SKM-1 treated with dmso at 0.1 percent for 144 hours (cell line): Measurements from ENCODE around the gene CD9.
"Not testable (repeated sequence)": the region's sequence is repeated elsewhere in the genome, so short reads cannot be mapped to it uniquely, and the experiment has no call there.

Source experiments
- DNase-seq: peaks from one replicate; lab custom pipeline; 2025; ENCODE audit not compliant: unreplicated experiment; lab: John Stamatoyannopoulos, UW

CD9 gene

DNA sequence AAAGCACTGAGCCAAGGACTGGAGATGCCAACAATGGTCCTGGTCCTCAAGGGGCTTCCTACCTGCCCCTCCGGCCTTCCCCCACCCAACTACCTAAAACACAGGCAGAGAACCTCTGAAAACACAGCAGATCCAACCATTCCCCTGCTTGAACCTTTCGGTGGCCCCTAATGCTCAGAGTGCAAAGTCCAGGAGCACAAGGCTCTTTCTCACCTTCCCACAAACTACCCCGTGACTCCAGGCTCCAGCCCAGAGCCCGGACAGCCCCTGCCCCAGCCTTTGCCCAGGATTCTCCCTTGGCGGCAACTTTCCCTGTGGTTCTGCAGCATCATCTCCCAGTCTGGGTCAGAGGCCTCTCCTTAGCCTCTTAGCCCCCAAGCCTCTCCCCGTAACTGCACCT, 1.6 kb upstream of the CD9 start:
- DNase-seq: no peak

DNA sequence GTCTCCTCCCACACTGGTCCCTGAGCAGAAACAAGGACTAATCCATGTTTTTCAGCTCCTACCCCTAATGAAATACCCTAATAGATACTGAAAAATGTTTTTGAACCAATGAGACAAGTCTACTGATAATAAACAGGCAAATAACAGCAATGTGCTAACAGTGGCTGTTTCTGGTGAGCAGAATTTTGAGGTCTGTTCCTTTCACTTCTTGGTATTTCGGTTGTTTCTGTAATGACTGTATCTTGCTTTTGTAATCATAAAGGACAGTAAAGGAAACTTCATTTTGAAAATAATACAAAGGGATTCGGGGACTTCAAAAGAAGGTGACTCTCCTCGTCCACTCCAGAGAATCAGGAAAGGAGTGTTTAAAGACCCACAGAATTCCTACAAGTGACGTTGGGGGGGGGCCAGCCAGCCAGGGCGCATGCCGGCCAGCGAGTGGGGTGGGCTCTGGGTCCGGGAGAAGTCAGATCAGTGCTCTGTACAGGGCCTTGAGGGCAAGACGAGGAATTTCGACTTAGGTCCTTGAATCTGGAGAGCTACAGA, 1.1 kb upstream of the CD9 start:
- no peak for DNase-seq

DNA sequence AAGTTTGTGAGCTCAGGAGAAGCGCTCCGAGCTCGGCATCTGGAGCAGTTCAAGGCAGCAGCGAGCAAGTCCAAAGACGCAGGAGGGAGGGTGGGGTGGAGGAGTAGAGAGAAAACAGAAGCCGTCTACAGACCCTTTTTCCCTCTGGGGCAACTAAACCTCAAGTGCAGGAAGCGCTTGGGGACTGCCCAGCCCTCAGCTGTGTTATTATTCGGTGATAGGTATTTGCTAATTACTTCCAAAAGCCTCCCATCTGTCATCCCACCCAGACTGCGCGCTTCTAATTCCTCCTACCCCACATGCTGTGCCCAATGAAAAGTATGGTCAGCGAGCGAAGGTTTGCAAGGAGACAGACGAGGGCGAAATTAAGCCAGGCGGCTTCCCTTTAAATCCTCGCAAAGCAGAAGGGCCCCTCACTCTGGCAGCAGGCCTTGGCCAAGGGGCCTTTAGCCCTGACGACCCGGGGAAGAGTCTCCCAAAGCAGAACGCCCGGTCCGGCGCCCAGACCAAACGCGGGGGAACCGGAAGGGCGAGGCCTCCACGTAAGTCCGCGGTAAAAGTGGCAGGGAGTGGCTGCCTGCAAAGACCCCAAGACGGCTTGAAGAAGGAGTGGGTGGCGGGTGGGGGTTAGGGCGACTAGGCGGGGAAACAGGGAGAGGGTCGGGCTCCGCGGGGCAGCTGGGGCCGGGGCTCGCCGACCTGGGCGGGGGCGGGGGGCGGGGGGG, 507 bp upstream of the CD9 start:
- no peak for DNase-seq

DNA sequence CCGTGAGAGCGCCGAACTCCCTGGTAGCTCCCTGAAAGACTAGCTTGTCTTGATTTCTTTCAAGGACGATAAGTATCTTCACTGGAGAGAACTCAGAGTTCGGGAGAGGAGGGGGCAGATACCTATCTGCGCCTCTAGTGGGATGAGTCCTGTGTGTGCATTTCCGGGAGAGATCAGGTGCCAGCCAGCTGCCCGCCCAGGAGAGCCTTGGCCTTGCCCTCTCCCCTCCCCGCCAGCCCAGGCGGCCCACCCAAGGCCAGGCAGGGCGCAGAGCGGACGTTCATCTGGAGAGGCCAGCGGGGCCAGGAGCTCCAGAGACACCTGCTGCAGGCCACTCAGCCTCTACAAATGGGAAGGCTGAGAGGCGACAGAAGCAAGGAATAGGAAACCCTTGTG, 1.0 kb downstream of the CD9 start:
- DNase-seq: no peak

DNA sequence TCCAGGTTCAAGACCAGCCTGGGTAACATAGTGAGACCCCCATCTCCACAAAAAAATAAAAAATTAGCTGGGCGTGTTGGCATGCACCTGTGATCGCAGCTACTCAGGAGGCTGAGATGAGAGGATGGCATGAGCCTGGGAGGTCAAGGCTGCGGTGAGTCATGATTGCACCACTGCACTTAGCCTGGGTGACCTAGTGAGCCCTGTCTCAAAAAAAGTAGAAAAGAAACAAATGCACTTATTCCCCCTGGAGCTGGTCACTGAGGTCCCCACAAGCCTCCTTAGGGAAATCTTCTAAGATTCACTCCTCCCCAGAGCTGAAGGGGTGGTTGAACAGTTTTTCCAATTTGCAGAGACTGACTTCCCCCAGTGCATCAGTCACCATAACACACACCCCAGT, 1.6 kb downstream of the CD9 start:
- DNase-seq: no peak

DNA sequence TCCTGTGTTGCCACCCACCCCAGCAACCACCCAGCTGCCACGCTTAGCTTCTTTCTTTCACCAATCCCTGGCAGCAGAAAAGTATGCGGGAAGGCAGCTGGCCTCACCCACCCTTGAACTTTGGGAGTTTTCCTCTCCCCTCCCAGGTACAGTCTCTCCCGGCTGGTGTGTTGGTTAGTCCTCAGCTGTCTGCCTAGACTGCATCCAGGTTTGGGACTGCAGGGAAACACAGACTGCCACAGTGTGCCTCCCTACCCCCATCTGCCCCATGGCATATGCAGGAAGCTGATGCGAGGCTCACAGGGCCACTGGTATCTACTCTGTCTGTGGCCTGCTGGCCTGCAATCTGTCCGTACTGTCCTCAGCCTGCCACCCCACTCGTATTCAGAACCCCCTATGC, 2.1 kb downstream of the CD9 start:
- no peak for DNase-seq

DNA sequence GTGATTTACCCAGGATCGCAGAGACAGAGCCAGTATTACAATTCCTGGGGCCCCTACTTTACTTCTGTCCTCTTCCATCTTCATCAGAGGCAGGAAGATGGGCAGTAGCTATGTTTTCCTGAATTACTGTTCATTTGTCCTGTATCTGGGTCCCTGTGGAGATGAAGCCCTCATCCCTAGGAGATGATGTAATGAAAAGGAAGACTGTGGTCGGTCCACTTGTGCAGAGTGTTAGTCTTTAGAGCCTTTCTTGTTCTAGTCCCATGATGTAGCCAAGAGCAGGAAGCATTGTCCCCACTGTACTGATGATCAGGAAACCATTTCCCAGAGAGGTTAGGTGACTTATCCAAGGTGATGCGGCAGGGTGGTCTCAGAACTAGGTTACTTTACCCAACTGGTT, 2.6 kb downstream of the CD9 start:
- no peak for DNase-seq

DNA sequence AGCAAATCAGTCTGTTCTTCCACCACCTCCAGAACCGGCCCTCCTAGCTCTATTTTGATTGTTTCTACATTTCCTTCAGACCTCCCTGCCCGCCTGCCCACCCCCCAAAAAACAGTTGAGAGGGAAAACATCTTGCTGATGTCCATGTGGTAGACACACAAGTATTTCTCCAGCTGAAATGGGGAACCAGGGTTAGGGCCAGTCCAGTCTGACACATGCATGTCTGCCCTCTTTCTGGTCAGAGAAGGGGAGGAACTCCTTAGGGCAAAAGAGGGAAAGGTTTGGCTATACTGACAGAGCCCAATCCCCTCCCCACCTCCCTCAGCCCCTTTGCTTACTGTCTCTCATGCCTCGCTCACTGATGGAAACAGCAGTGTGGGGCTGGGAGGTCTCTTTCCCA, 3.4 kb downstream of the CD9 start:
- no peak for DNase-seq

DNA sequence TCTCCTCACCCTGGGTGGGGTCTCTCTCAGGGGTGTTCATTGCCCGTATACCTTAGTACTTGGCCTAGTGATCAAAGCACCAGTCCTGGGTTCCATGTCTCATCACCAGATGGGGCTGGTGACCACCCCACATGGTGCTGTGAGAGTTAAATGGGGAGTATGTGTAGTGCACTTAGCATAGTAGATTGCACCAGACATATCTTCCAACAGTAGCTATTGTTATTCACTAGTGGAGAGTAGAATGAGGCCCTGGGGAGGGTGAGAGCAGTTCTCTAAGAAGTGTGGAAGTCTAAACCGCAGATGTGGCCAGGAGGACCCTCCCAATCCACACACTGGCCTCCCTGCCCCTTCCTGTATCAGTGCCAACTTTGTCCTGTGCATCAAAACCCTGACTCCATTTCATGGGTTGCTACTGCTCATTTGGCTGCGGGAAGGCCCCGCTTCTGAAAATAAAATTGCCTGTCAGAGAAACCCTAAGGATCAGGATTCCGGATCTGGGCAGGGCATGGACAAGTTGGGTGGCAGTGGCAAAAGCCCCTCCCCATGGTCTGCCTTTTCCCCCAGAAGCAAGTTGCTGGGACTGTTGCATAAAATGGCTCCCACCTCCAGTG, 4.4 kb downstream of the CD9 start:
- peak; percentile 22 for DNase-seq

DNA sequence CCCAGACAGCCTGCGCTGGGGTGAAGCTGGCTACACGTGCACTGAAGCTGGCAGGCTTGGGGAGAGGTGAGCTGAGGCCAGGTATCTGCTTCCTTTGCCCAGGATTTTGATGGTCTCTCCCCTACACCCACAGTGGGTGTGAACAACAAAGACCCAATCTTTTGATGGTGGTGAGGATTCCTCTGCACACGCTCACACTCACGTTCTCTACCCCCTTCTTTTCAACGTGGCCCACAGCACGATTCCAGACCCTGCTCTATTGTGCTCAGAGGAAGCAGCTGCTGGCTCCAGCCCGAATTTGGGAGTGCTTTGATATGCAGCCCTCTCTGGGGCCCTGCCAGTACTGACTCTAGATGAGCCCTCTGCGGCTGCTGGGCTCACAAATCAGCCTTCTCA, 4.9 kb downstream of the CD9 start:
- no peak for DNase-seq

DNA sequence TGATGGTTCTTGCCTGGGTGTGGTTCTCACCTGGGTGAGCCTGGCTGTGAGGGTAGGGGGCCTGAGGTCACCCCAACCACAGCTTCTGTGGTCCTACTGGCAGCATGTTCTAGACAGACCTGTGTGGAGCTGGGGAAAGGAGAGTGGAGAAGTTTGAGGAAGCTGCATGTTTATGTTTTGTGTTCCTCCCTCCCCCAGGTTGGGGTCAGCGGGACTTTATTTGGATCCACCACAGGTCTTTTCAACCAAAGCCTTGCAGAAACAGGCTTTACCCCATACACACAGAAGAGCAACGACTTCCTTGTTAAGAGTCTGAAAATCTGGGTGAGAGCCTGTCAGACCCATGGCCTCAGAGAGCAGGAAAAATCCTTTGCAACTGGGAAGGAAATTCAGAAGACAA, 5.6 kb downstream of the CD9 start:
- no peak for DNase-seq

DNA sequence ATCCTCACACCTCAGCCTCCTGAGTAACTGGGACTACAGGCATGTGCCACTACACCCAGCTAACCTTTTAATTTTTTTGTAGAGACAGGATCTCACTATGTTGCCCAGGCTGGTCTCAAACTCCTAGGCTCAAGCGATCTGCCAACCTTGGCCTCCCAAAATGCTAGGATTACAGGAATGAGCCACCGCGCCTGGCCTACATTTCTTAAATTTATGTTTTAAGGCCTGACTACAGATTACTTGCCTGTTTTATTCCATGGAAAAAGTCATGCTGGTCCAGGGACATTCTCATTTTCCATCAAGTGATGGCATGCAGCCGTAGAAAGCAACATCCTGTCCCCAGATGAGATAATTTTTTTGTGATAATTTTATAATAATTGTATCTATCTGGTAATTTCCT, 6.1 kb downstream of the CD9 start:
- no peak for DNase-seq

DNA sequence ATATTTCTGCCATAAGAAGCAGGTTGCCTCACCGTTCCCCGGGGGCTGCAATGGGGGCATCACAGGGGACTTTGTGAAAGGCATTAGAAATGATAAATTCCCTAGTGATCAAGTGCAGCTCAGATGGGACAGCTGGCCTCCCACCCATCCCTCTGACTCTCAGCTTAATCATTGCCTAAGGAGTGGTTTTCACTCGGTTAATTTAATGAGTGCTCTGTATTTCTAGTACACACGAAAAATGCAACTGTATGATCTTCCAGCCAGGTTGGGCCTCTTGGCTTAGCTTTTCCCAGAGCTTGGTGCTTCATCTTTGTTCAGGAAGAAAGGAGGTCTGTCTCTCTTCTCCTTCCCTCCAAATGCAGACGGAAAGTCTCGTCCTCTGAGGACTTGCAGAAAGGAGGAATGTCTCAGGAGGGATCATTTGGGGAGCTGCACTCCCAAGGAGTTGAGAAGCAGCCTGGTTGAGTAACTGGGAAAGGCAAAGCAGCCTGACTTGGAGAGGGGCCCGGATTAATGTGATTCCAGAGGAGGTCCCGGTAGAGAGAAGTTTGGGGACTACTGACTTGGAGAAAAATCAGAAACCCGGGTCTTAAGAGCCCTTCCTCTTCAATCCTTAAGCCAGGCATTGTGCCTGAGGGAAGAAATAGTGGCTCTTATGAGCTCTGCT, 7.2 kb downstream of the CD9 start:
- DNase-seq: no peak

DNA sequence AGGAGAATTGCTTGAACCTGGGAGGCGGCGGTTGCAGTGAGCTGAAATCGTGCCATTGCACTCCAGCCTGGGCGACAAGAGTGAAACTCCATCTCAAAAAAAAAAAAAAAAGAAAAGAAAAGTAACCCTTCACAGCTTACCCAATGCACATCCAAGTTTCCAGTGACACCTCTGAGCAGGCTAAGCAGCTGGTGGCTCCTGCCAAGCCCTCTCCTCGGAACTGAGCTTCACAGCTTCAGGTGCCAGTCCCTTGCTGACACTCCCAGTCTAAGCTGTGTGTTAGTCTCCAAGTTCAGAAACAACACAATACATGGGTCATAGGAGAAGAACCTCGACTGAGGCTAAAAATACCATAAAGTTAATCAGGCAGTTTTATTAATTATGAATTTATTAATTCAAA, 7.9 kb downstream of the CD9 start:
- no peak for DNase-seq

DNA sequence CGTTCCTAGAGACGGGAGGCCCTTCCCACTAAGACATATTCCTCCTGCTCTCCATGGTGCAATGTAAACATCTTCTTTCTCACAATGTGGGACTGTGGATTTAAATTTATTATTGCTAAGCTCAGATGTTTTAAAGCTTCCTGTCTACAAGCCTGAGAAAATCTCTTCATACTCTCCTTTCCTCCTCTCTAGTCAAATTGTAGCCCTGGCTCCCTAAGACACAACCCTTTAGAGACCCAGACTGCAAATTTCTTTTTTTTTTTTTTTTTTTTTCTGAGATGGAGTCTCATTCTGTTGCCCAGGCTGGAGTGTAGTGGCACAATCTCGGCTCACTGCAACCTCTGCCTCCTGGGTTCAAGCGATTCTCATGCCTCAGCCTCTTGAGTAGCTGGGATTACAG, 9.2 kb downstream of the CD9 start:
- not testable (repeated sequence) for DNase-seq

DNA sequence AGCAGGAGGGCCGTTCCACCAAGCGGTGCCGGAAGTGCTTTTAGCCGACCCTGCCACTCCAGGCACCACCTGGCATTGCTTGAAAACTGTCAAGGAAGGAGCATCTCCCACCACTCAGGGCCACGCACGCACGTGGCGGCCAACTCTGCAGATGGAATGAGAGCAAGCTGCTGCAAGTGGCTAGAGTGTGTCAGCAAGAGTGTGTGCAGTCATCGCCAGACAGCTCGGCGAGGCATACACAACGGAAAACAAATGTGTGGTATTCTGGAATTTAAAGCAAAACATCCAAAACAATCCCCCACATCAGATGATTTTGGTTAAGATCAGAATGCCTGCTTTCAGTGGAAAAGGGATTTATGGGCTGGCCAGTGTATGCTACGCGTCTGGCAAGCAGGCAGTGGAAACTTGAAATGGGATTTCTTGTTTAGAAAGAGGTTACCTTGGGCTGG, 11.2 kb downstream of the CD9 start:
- no peak for DNase-seq

DNA sequence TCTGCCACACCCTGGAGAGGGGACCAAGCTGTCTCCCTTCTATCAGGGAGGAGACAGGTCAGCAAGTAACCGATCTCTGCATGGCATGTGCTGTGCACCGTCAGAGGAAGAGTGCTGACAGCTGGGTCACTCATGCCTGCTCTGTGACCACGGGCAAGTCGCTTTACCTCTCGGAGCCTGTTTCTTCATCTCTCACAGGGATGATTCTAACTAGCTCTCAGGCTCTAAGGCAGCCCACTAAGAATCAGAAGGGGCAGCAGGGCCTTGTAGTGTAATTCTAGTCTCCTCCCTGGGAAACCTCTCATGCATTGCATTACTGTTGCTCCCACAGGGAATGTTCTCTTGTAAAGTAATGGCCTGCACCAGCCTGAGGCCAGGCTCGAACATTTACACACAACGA, 11.9 kb downstream of the CD9 start:
- DNase-seq: no peak

DNA sequence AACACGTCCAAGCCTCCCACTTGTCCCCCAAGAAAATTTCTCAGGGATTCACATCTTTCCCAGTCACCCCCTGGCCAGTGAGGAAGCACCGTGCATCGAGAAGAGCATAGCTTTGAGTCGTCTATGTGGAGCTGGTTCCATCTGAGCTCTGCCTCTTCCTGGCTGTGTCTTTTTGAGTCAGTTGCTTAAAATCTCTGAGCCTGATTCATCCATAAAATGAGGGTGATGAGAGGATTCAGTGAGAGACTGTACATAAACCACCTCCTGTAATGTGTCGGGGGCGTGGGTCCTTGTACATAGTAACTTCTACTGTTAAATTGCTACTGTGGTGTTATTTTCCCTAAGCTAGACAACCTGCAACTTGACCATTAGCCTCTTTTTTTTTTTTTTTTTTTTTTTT, 13.8 kb downstream of the CD9 start:
- no peak for DNase-seq

DNA sequence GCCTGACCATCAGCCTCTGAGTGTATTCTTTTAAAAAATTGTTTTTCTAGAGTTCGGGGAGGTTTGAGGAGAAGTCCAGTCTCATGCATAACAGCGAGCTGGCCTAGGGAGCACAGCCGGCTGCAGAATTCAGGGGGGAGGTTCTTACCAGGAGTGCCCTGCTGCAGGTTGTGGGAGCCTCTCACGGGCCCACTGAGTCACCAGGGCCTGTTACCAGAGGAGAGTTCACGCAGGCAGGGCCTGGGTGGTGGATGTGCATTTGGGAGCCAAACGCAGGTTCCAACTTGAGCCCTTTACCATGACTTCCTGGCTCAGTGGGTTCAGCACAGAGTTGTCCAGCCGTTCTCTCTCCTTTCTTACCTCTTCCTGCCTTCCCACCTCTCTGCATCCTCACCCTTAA, 14.4 kb downstream of the CD9 start:
- no peak for DNase-seq

DNA sequence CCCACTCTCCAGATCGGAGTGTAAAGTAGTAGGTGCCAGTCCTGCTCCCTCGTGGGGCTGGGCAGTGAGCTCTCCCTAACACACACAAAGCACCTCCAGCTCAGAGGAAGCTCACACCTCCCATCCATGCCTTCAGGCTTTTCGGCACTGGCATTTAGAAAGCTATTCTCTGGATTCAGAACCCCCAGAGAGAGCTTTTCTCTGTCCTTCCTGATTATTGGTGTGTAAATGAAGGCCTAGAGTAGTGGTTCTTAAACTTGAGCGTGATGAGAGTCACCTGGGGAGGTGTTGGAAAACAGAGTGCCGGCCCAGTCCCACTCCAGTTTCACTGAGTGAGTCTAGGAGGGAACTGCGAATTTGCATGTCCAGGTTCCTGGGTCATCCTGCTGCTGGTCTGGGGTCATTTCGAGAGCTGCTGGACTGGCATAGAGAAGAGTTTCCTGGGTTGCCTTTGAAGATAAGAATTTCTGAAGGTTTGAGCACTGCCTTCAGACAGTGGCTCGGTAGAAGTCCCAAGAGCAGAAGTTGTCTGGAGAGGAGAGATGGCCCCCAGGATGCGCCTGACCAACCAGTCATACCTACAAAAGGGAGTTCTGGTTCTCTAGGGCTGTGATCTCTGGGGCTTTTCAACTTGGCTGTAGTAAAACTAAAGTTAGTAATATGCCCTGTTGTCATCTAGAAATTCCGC, 15.1 kb downstream of the CD9 start:
- DNase-seq: no peak

DNA sequence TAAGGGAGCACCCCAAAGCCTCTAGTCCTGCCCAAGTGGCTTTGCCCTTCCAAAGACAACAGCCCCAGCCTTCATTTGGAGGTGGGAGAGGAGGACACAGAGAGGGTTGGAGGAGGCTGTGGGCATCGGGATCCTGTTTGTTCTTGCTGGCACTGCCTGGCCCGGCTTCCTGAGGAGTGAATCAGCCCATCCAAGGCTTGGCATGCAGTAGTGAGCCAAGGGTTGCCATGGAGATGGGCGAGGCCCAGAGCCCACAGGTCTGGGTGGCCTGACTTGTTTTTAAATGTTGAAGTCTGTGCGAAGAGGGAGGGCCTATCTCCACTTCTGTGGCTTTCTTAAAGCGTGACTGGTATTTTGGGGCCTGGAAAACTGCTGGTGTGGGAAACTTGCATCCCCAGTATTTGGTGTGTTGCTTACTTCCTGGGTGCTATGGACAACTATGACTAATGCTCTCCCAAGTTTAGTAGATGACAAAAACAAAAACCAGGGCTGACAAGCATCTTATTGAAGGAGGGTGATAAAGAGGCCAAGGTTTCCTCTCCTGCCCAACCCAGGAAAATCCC, 15.8 kb downstream of the CD9 start:
- no peak for DNase-seq
